Upper lobe of left lung (tissue), 6 donors: Measurements from ENCODE around the gene CIRBP. TPM values are rescaled to one million over a fixed set of nuclear protein-coding genes. Genes with fewer than 3 reads are reported as not detected.

Source experiments
- ATAC-seq, 2 donors: fragments of 200-7000 bp; cut with Tn5 transposase; one replicate each; pipeline ENCODE4 v1.9.1; 2022; ENCODE audit warnings: mild to moderate bottlenecking in 2 of 2, moderate library complexity in 2 of 2; ENCODE audit not compliant: low FRiP score in 2 of 2
- DNase-seq, 2 donors: peaks; one replicate each; pipeline ENCODE4 v3.0.0-alpha.2; 2019 to 2020
- H3K27ac ChIP-seq, 4 donors: fragments of 200-600 bp; sonication (generic); one replicate each; pipeline ENCODE4 v1.5.1; 2016 to 2019
- H3K27me3 ChIP-seq, 4 donors: fragments of 200-600 bp; sonication (generic); one replicate each; pipeline ENCODE4 v1.5.1; 2017 to 2019
- H3K36me3 ChIP-seq, 4 donors: fragments of 200-600 bp; sonication (generic); one replicate each; pipeline ENCODE4 v1.5.1; 2016 to 2019
- H3K4me1 ChIP-seq, 4 donors: fragments of 200-600 bp; sonication (generic); one replicate each; pipeline ENCODE4 v1.5.1; 2018 to 2019
- H3K4me3 ChIP-seq, 4 donors: fragments of 200-600 bp; sonication (generic); one replicate each; pipeline ENCODE4 v1.5.1; 2017 to 2019; ENCODE audit warnings: mild to moderate bottlenecking in 2 of 4, moderate library complexity in 1 of 4
- H3K9me3 ChIP-seq, 4 donors: fragments of 200-600 bp; sonication (generic); one replicate each; pipeline ENCODE4 v1.5.1; 2018 to 2019
- EP300 ChIP-seq, 4 donors: sonication (generic); formaldehyde crosslinking; IDR thresholded peaks; one replicate each; pipeline ENCODE4 v1.5.1; 2017; ENCODE audit warnings: antibody characterized with exemption in 4 of 4, control low read depth in 2 of 4
- POLR2A ChIP-seq, 4 donors: fragments of 450-650 bp; IDR thresholded peaks; one replicate each; pipeline ENCODE4 v1.5.1; 2016 to 2017; ENCODE audit warnings: antibody characterized with exemption in 4 of 4, mild to moderate bottlenecking in 2 of 4
- POLR2AphosphoS5 ChIP-seq, 2 donors: sonication (generic); formaldehyde crosslinking; IDR thresholded peaks; one replicate each; pipeline ENCODE4 v1.5.1; 2017; ENCODE audit warnings: antibody characterized with exemption in 2 of 2
- WGBS, 2 donors: methylation state at CpG; one replicate each; pipeline ENCODE4 v1.1.5; 2017 to 2018; 5-methylcytosine and 5-hydroxymethylcytosine counted together
- total RNA-seq, 6 donors: library from RNA; depleted of rRNA in 4 of 6; stranded (reverse); fragments of >200 nt in 4 of 6; gene quantifications; one replicate each; pipeline versions ENCODE4 v1.1.0 to v1.2.1, GENCODE V29; 2016 to 2021
- TF ChIP-seq, protein P1 (sequence below), 6 experiments: fragments of 450-650 bp in 4 of 6; fragments of 200-600 bp in 2 of 6; sonication (generic) in 2 of 6; IDR thresholded peaks; one replicate each; pipeline ENCODE4 v1.5.1; 2016 to 2019; ENCODE audit warnings: antibody characterized with exemption in 6 of 6
- donor health status: DM: no; HTN: no; CAD: no; lungs with moderate emphysema.
- donor health status: DM: no; HTN: yes; CAD: no; lungs with severe emphysema.

The CIRBP gene
- total RNA-seq, 6 donors from 2014 or later = 326 to 1,348 (median 441) TPM

DNA sequence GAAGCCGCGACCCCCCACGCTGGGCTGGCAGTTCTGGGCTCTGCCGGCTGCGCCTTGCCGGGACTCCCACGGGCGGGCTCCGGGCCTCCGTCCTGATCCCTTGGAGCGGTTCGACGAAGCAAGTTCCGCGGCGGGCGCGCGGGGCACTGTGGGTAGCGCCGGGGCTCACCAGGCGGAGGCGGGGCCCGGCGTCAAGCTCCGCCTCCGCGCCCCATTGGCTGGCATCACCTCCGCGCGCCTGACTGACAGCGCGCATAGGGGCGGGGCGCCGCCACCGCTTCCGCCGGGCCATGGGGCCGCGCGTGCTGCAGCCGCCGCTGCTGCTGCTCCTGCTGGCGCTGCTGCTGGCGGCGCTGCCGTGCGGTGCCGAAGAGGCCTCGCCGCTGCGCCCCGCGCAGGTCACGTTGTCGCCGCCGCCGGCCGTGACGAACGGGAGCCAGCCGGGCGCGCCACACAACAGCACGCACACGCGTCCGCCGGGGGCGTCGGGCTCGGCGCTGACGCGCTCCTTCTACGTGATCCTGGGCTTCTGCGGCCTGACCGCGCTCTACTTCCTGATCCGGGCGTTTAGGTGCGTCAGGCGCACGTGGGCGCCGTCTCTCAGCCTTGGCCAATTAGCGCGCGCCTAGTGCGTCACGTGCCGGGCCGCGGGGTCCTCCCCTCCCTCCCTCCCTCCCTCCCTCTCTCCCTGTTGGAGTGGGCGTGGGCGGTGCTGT is 6.3 kb downstream of the CIRBP start, which contains the start of gene FAM174C:
Gene FAM174C, plus strand, starts transcription at position 271 of the 716 bp plus-strand sequence. Its CDS starts 20 bp downstream, at position 291.
- peaks cover 57 to 65% (median 57%) of the 10 kb centered on the region in 4 donors for H3K4me1 ChIP-seq
- DNase-seq = peak; percentile 95 to 99
- peak within 1 kb of the TSS; percentile 60 to 72 (median 69) for H3K4me3 ChIP-seq
- peaks cover 37 to 64% (median 53%) of the 10 kb centered on the region in 4 donors for H3K36me3 ChIP-seq
- H3K9me3 ChIP-seq = no peaks in the 10 kb centered on the region
- WGBS, 2 donors = 0% methylated on average over 41 of the region's 98 CpGs; no CpG with 5 or more reads in 1 of the 2 donors
- no peaks in the 10 kb centered on the region for H3K27me3 ChIP-seq
- peak within 1 kb of the TSS; percentile 92 to 99 (median 97) for H3K27ac ChIP-seq
- peak; percentile 91 to 94 for ATAC-seq
- TF ChIP-seq, protein P1, sequence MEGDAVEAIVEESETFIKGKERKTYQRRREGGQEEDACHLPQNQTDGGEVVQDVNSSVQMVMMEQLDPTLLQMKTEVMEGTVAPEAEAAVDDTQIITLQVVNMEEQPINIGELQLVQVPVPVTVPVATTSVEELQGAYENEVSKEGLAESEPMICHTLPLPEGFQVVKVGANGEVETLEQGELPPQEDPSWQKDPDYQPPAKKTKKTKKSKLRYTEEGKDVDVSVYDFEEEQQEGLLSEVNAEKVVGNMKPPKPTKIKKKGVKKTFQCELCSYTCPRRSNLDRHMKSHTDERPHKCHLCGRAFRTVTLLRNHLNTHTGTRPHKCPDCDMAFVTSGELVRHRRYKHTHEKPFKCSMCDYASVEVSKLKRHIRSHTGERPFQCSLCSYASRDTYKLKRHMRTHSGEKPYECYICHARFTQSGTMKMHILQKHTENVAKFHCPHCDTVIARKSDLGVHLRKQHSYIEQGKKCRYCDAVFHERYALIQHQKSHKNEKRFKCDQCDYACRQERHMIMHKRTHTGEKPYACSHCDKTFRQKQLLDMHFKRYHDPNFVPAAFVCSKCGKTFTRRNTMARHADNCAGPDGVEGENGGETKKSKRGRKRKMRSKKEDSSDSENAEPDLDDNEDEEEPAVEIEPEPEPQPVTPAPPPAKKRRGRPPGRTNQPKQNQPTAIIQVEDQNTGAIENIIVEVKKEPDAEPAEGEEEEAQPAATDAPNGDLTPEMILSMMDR (IDR thresholded peaks at IDR 0.05) = peak in 4 of 6 experiments; percentile 38 to 47 (median 40)
- TF ChIP-seq POLR2A (IDR thresholded peaks at IDR 0.05) (peak in 3 of 4 donors; percentile 72 to 95 (median 80)), POLR2AphosphoS5 (IDR thresholded peaks at IDR 0.05) (peak in 1 of 2 donors; percentile 59), EP300 (IDR thresholded peaks at IDR 0.05) (peak in 1 of 4 donors; percentile 16)

DNA sequence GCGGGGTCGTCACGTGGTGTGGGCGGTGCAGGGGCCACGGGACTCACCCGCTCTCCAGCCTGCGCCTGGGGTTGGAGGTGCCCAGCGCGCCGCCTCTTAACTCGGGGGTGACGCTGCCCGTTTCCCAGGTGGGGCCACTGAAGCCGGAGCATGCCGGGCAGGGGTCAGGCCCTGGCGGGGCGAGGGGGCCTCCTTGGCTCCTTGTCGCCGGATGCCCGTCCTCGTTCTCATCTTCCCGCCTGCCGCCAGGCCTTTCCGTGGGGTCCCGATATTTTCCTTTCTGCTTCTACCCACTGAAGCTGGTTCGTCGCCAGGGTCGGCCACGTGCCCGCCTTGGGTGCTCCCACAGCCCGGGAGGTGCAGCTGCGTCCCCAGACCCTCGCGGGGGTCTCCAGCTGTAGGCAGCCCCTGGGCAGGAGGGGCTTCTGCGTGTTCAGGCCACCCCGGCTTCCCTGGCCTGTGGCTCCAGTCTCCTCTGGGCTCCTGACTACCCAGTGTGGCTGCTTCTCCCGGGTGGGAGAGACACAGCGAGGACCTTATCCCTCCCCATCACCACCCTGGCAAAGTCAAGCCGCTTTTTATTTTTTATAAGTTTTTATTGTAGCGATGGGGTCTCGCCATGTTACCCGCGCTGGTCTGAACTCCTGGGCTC is 7.0 kb downstream of the CIRBP start:
- Histone ChIP-seq H3K4me1 (peaks cover 50 to 58% (median 51%) of the 10 kb centered on the region in 4 donors), H3K27me3 (no peaks in the 10 kb centered on the region), H3K9me3 (no peaks in the 10 kb centered on the region), H3K27ac (peak overlapping the region; percentile 92 to 99 (median 97)), H3K36me3 (peaks cover 35 to 57% (median 50%) of the 10 kb centered on the region in 4 donors), H3K4me3 (peak overlapping the region; percentile 60 to 72 (median 69))
- DNase-seq (peak in 1 of 2 donors; percentile 44), ATAC-seq (no peak)
- TF ChIP-seq POLR2A (IDR thresholded peaks at IDR 0.05) (no peak), EP300 (IDR thresholded peaks at IDR 0.05) (no peak), POLR2AphosphoS5 (IDR thresholded peaks at IDR 0.05) (peak; percentile 16 to 52)
- TF ChIP-seq, protein P1 (IDR thresholded peaks at IDR 0.05) = no peak
- WGBS, 2 donors = 11 to 25% methylated on average over 16 to 39 of the region's 43 CpGs

DNA sequence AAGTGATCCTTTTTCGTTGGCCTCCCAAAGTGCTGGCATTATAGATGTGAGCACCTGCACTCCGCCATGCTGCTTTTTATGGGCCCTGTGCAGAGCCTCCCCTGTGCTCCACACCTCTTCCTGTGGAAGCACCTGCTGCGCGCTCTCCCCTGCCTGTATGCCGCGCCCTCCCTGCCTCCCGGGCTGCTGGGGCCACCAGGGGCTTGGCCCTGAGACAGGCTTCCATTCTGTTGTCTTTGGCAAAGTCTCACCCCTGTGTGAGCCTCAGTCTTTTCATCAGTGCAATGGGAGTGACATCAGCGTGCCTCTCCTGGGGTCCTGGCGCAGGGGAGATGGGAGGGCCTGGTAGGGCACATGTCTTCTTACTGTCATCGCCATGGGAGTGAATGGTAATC is 7.5 kb downstream of the CIRBP start:
- Histone ChIP-seq H3K4me1 (peaks cover 45 to 53% (median 45%) of the 10 kb centered on the region in 4 donors), H3K27ac (peak overlapping the region; percentile 92 to 99 (median 97))
- peak in 1 of 2 donors; percentile 59 for DNase-seq

DNA sequence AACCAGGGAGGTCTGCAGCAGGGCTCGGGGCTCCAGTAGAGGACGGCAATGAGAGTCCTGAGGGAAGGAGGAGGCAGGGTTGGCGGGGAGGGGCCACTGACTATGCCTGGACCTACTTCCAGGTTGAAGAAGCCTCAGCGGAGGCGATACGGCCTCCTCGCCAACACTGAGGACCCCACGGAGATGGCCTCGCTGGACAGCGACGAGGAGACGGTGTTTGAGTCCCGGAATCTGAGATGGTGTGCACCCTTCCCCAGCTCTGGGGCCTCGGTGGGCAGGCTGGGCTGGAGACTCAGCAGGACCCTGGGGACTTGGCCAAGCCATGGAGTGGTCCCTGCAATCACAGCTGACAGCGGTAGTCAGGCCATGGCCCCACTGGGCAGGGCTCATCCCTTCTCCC is 7.9 kb downstream of the CIRBP start:
- no peak for ATAC-seq

More for the DNA sequence above, 7.5 kb downstream of the CIRBP start:
- ATAC-seq = no peak
- WGBS, 2 donors = 59 to 90% methylated on average over 10 of the region's 10 CpGs
- Histone ChIP-seq H3K4me3 (peak overlapping the region in 3 of 4 donors; percentile 60 to 69 (median 69)), H3K36me3 (peaks cover 30 to 52% (median 45%) of the 10 kb centered on the region in 4 donors), H3K9me3 (no peaks in the 10 kb centered on the region), H3K27me3 (no peaks in the 10 kb centered on the region)
- TF ChIP-seq POLR2AphosphoS5 (IDR thresholded peaks at IDR 0.05) (no peak), POLR2A (IDR thresholded peaks at IDR 0.05) (no peak), EP300 (IDR thresholded peaks at IDR 0.05) (no peak)
- TF ChIP-seq, protein P1 (IDR thresholded peaks at IDR 0.05) = no peak

More for the DNA sequence above, 7.9 kb downstream of the CIRBP start:
- no peak overlapping the region for H3K4me3 ChIP-seq
- no peak for TF ChIP-seq EP300 (IDR thresholded peaks at IDR 0.05)
- TF ChIP-seq POLR2A (IDR thresholded peaks at IDR 0.05) = no peak
- TF ChIP-seq, protein P1 (IDR thresholded peaks at IDR 0.05) = no peak
- no peak for TF ChIP-seq POLR2AphosphoS5 (IDR thresholded peaks at IDR 0.05)
- H3K27ac ChIP-seq = no peak overlapping the region
- peaks cover 41 to 49% (median 41%) of the 10 kb centered on the region in 4 donors for H3K4me1 ChIP-seq
- H3K9me3 ChIP-seq = no peaks in the 10 kb centered on the region
- WGBS, 2 donors = 92 to 94% methylated on average over 15 of the region's 15 CpGs
- peak in 1 of 2 donors; percentile 53 for DNase-seq
- H3K36me3 ChIP-seq = peaks cover 30 to 48% (median 41%) of the 10 kb centered on the region in 4 donors
- no peaks in the 10 kb centered on the region for H3K27me3 ChIP-seq
